K562 (cell line): Measurements from ENCODE around the gene IGF1R. TPM values are rescaled to one million over a fixed set of nuclear protein-coding genes. Genes with fewer than 3 reads are reported as not detected.

ENCODE experiments used
- ATAC-seq: fragments of 200-7000 bp; cut with Tn5 transposase; 3 replicates; pipeline ENCODE4 v1.9.1; 2020; ENCODE audit warnings: moderate library complexity
- BruUV-seq: library from RNA; stranded (reverse); fragments of 400-500 nt; replicated peaks from 2 replicates; lab custom pipeline; 2021; lab: Mats Ljungman, UMichigan
- CTCF ChIA-PET: fragments of 300-600 bp; formaldehyde crosslinking; extraction: SDS; loops from one replicate; lab custom pipeline; 2021; ENCODE audit warnings: low intra/inter-chr PET ratio; lab: Yijun Ruan, JAX
- POLR2A ChIA-PET: fragments of 300-600, 350-650 bp; sonication (Branson Sonifier 250); formaldehyde crosslinking; extraction: SDS; loops from one replicate; lab custom pipeline; 2021; ENCODE audit warnings: antibody characterized with exemption, inconsistent platforms; lab: Yijun Ruan, JAX
- DNase-seq, 4 experiments: peaks; one replicate each; pipeline versions ENCODE4 v3.0.0 to v3.0.0-alpha.2; 2011 to 2018; ENCODE audit warnings: low spot score in 3 of 4, mixed read lengths in 3 of 4; ENCODE audit errors: extremely low read depth in 1 of 4
- FAIRE-seq: peaks from 2 replicates; lab custom pipeline; 2011; peaks lifted over from hg19 to GRCh38; lab: Jason Lieb, UNC
- H2AFZ ChIP-seq: 2 replicates; pipeline ENCODE4 v1.6.0; 2011; ENCODE audit warnings: low read depth, low read length, control low read depth, inconsistent platforms
- H3K27ac ChIP-seq: fragments of 200-600 bp; 3 replicates; pipeline ENCODE4 v1.8.0; 2011; ENCODE audit warnings: low read depth, mild to moderate bottlenecking, control low read depth, inconsistent platforms, low read length, moderate library complexity, mixed read lengths; ENCODE audit errors: extremely low read depth
- H3K27me3 ChIP-seq, 2 experiments: fragments of 300-600 bp in 1 of 2; 2 replicates in 1 of 2; 3 replicates in 1 of 2; pipeline versions ENCODE4 v1.6.0 to v1.8.0; 2011; ENCODE audit warnings: inconsistent platforms in 2 of 2, low read length in 2 of 2, mild to moderate bottlenecking in 1 of 2, mixed read lengths in 1 of 2, moderate library complexity in 1 of 2; ENCODE audit not compliant: control insufficient read depth in 2 of 2, insufficient read depth in 2 of 2
- H3K36me3 ChIP-seq: fragments of 300-600 bp; 3 replicates; pipeline ENCODE4 v1.8.0; 2011; ENCODE audit warnings: mild to moderate bottlenecking, low read length, inconsistent platforms; ENCODE audit not compliant: control insufficient read depth, insufficient read depth
- H3K4me1 ChIP-seq, 2 experiments: fragments of 200-600 bp in 1 of 2; replicated peaks in 1 of 2; 2 replicates in 1 of 2; 3 replicates in 1 of 2; pipeline versions ENCODE4 v1.5.1 to v1.8.0; 2011; ENCODE audit warnings: inconsistent platforms in 2 of 2, low read length in 2 of 2, mild to moderate bottlenecking in 1 of 2, mixed read lengths in 1 of 2, moderate library complexity in 1 of 2; ENCODE audit not compliant: control insufficient read depth in 2 of 2, insufficient read depth in 2 of 2
- H3K4me2 ChIP-seq: 2 replicates; pipeline ENCODE4 v1.6.1; 2011; ENCODE audit warnings: low read length, control low read depth, inconsistent platforms, mixed read lengths; ENCODE audit not compliant: insufficient read depth
- H3K4me3 ChIP-seq: fragments of 200-600 bp; sonication (generic), shearing (Covaris generic); 2 replicates; pipeline ENCODE4 v1.5.1; 2016; ENCODE audit warnings: control low read depth, inconsistent platforms
- H3K79me2 ChIP-seq: fragments of 200-600 bp; 3 replicates; pipeline ENCODE4 v1.8.0; 2011; ENCODE audit warnings: low read length, inconsistent platforms; ENCODE audit not compliant: control insufficient read depth, insufficient read depth
- H3K9ac ChIP-seq, 2 experiments: 2 replicates each; pipeline versions ENCODE4 v1.6.0 to v1.6.1; 2011; ENCODE audit warnings: low read depth in 2 of 2, low read length in 2 of 2, control low read depth in 1 of 2, inconsistent platforms in 1 of 2, mild to moderate bottlenecking in 1 of 2, mixed read lengths in 1 of 2; ENCODE audit not compliant: insufficient read depth in 1 of 2
- H3K9me1 ChIP-seq: one replicate; pipeline ENCODE4 v1.6.0; 2011; ENCODE audit warnings: inconsistent platforms, mild to moderate bottlenecking, low read length, moderate library complexity; ENCODE audit not compliant: control insufficient read depth, insufficient read depth
- H3K9me3 ChIP-seq: replicated peaks from 2 replicates; pipeline ENCODE4 v1.5.1; 2011; ENCODE audit warnings: low read depth, low read length, inconsistent platforms; ENCODE audit not compliant: control insufficient read depth, insufficient read depth
- H4K20me1 ChIP-seq: replicated peaks from 2 replicates; pipeline ENCODE4 v1.6.1; 2011; ENCODE audit warnings: low read length, inconsistent platforms, mixed read lengths; ENCODE audit not compliant: control insufficient read depth, insufficient read depth
- BDP1 ChIP-seq: IDR thresholded peaks from 3 replicates; pipeline ENCODE4 v1.6.1; 2011; ENCODE audit not compliant: insufficient read length, insufficient read depth
- GATA2 ChIP-seq: sonication (generic); formaldehyde crosslinking; IDR thresholded peaks from 2 replicates; pipeline ENCODE4 v1.4.0; 2020; ENCODE audit warnings: mild to moderate bottlenecking, missing genetic modification reagents
- HOXB6 ChIP-seq: fragments of 250-450 bp; sonication (Bioruptor Pico); IDR thresholded peaks from 2 replicates; pipeline ENCODE4 v1.5.1; 2022; ENCODE audit warnings: mild to moderate bottlenecking, borderline replicate concordance
- ILK ChIP-seq: fragments of 450-650 bp; IDR thresholded peaks from 2 replicates; pipeline ENCODE4 v1.6.1; 2016; ENCODE audit warnings: missing genetic modification characterization, low read depth, mild to moderate bottlenecking, missing compliant biosample characterization, moderate library complexity, borderline replicate concordance
- NR1H2 ChIP-seq: sonication (generic); formaldehyde crosslinking; IDR thresholded peaks from 2 replicates; pipeline ENCODE4 v1.4.0; 2020; ENCODE audit warnings: mild to moderate bottlenecking, missing genetic modification reagents
- SAP30 ChIP-seq: fragments of 200-600 bp; sonication (generic); IDR thresholded peaks from 2 replicates; pipeline ENCODE4 v1.6.1; 2012; ENCODE audit warnings: borderline replicate concordance, low read depth, mild to moderate bottlenecking, moderate library complexity, low read length, control low read depth, inconsistent platforms; ENCODE audit not compliant: insufficient read depth, poor library complexity, severe bottlenecking
- TBL1XR1 ChIP-seq, 2 experiments: IDR thresholded peaks; 2 replicates each; pipeline ENCODE4 v1.6.1; 2012; ENCODE audit warnings: improper control_type of control experiment in 2 of 2, low read length in 2 of 2, mild to moderate bottlenecking in 1 of 2
- XRCC3 ChIP-seq: fragments of 450-650 bp; IDR thresholded peaks from 2 replicates; pipeline ENCODE4 v1.6.1; 2017; ENCODE audit warnings: mild to moderate bottlenecking, moderate library complexity
- ZNF408 ChIP-seq: fragments of 250-450 bp; sonication (Bioruptor Pico); IDR thresholded peaks from 2 replicates; pipeline ENCODE4 v1.4.0; 2020; ENCODE audit warnings: low read depth, mild to moderate bottlenecking, moderate library complexity
- ZNF512 ChIP-seq: IDR thresholded peaks from 2 replicates; pipeline ENCODE4 v1.6.1; 2016; ENCODE audit warnings: missing genetic modification characterization, missing compliant biosample characterization
- WGBS: fragments of 100-300 bp; shearing (Covaris generic); methylation state at CpG from one replicate; pipeline ENCODE4 v1.1.6; 2016; ENCODE audit warnings: low coverage, mixed read lengths; ENCODE audit not compliant: insufficient coverage; ENCODE audit errors: missing lambda C conversion rate; 5-methylcytosine and 5-hydroxymethylcytosine counted together
- in situ Hi-C: fragments of 300-500 bp; cut with MboI; formaldehyde crosslinking; loops from 4 replicates; pipeline ENCODE4 v1.15.0; 2018; ENCODE audit warnings: inconsistent platforms, mixed read lengths
- intact Hi-C: fragments of 100-400 bp; cut with micrococcal nuclease; formaldehyde crosslinking; loops from 2 replicates; pipeline ENCODE4 v1.14.2; 2022
- polyA plus RNA-seq, 8 experiments: library from polyadenylated mRNA; depleted of rRNA in 4 of 8; stranded (reverse) in 5 of 8; unstranded in 3 of 8; fragments of >200 nt; fragmentation: Nextera tagmentation in 2 of 8; fragmentation: Illumina TruSeq in 1 of 8; extraction: Ambion mirVana in 2 of 8; extraction: Trizol in 1 of 8; gene quantifications; 2 replicates each; pipeline versions ENCODE4 v1.2.1 to v1.2.3, GENCODE V29; 2011 to 2014; ENCODE audit warnings: inconsistent platforms in 1 of 8, missing spikeins in 1 of 8
- total RNA-seq, 7 experiments: library from RNA; depleted of rRNA in 6 of 7; stranded (reverse); fragments of >200 nt in 6 of 7; fragmentation: Illumina TruSeq in 2 of 7; extraction: Trizol in 2 of 7; gene quantifications; 2 replicates each; pipeline versions ENCODE4 v1.2.1 to v1.2.3, GENCODE V29; 2011 to 2021; ENCODE audit warnings: low replicate concordance in 1 of 7
- TF ChIP-seq, protein P1 (sequence below): fragments of 250-450 bp; sonication (Bioruptor Pico); IDR thresholded peaks from 2 replicates; pipeline ENCODE4 v1.5.0; 2020; ENCODE audit warnings: mild to moderate bottlenecking, borderline replicate concordance

The IGF1R gene
- total and polyA plus RNA-seq, 9 of the 15 experiments (the other 6 are each of a cell fraction or from before 2014, with no cell fraction given): 0.35 to 8.0 (median 1.6) TPM

DNA sequence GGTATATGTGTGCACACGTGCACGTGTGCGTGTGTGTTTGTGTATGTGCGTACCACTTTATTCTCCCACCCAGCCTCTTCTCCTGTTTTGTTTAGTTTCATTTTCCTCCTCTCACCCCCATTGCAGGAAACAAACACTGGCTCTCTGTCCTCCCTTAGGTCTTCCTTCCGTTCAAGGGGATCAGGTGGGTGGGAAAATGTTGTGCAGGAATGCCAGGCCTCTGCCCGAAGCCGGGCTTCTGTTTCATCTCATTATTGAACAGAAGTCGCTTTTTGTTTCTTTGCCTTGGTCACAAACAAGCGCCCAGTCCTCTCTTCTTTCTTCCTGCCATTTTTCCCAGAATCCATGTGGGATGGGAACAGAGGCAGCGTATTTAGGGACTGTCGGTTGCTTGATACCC, 69.6 kb downstream of the IGF1R start:
- DNase-seq: no peak
- Histone ChIP-seq H4K20me1 (peaks cover 46% of the 10 kb centered on the region), H3K79me2 (no peaks in the 10 kb centered on the region), H2AFZ (no peak overlapping the region), H3K9me1 (no peaks in the 10 kb centered on the region), H3K36me3 (no peaks in the 10 kb centered on the region), H3K4me3 (no peak overlapping the region), H3K9me3 (no peaks in the 10 kb centered on the region), H3K27ac (no peak overlapping the region), H3K4me1 (no peaks in the 10 kb centered on the region), H3K9ac (no peak overlapping the region), H3K4me2 (no peak overlapping the region), H3K27me3 (peaks cover 7 to 64% of the 10 kb centered on the region in 2 experiments)
- intact Hi-C loops: no loop called here
- no peak for TF ChIP-seq ILK
- no peak for TF ChIP-seq ZNF408 (CRISPR knock-in tag)
- no peak for TF ChIP-seq HOXB6 (CRISPR knock-in tag)
- TF ChIP-seq BDP1: no peak
- TF ChIP-seq ZNF512 (tag): no peak
- TF ChIP-seq NR1H2: no peak
- TF ChIP-seq GATA2 (CRISPR knock-in tag): no peak
- TF ChIP-seq, protein P1, sequence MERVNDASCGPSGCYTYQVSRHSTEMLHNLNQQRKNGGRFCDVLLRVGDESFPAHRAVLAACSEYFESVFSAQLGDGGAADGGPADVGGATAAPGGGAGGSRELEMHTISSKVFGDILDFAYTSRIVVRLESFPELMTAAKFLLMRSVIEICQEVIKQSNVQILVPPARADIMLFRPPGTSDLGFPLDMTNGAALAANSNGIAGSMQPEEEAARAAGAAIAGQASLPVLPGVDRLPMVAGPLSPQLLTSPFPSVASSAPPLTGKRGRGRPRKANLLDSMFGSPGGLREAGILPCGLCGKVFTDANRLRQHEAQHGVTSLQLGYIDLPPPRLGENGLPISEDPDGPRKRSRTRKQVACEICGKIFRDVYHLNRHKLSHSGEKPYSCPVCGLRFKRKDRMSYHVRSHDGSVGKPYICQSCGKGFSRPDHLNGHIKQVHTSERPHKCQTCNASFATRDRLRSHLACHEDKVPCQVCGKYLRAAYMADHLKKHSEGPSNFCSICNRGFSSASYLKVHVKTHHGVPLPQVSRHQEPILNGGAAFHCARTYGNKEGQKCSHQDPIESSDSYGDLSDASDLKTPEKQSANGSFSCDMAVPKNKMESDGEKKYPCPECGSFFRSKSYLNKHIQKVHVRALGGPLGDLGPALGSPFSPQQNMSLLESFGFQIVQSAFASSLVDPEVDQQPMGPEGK (CRISPR knock-in tag): no peak
- no peak for TF ChIP-seq SAP30
- TF ChIP-seq TBL1XR1 (IDR thresholded peaks at IDR 0.05; ENCODE audit: low read length in 2 of 2): no peak
- TF ChIP-seq XRCC3: no peak
- no TSS peak for BruUV-seq
- FAIRE-seq: no peak
- CTCF ChIA-PET: no interaction called here
- no peak for ATAC-seq
- POLR2A ChIA-PET: interaction anchor here (0.7 kb wide), 1 partner anchor 61 kb away, joined by 3 read pairs; no protein-coding TSS in a partner anchor
- WGBS: 8% methylated on average over 11 of the region's 11 CpGs
- in situ Hi-C loops: no loop called here
